Common myeloid progenitor, CD34-positive (primary cell): ENCODE measurements around the gene PPP1R37.

Source experiments
- CTCF ChIA-PET: fragments of 350-600 bp; sonication (Branson Sonifier 250); formaldehyde crosslinking; loops from one replicate; lab custom pipeline; 2021; ENCODE audit warnings: antibody characterized with exemption; lab: Charles Lee
- POLR2A ChIA-PET: fragments of 350-600 bp; sonication (Branson Sonifier 250); formaldehyde crosslinking; loops from one replicate; lab custom pipeline; 2021; ENCODE audit warnings: antibody characterized with exemption; lab: Charles Lee
- DNase-seq, 3 donors: peaks; one replicate each; pipeline versions ENCODE4 v3.0.0 to v3.0.0-alpha.2; 2013
- H3K27ac ChIP-seq, 2 experiments: 1 replicate in 1 of 2; 2 replicates in 1 of 2; pipeline ENCODE4 v1.7.0; 2013; ENCODE audit warnings: inconsistent platforms in 2 of 2, low read length in 2 of 2, mild to moderate bottlenecking in 2 of 2, low read depth in 1 of 2, moderate library complexity in 1 of 2; ENCODE audit not compliant: severe bottlenecking in 2 of 2, insufficient read depth in 1 of 2, poor library complexity in 1 of 2
- H3K27me3 ChIP-seq, 5 experiments: replicated peaks in 2 of 5; 1 replicate in 3 of 5; 2 replicates in 2 of 5; pipeline versions ENCODE4 v1.6.1 to v1.7.0; 2013; ENCODE audit warnings: low read length in 4 of 5, mild to moderate bottlenecking in 2 of 5, moderate library complexity in 2 of 5, inconsistent platforms in 1 of 5; ENCODE audit not compliant: insufficient read depth in 5 of 5, control insufficient read depth in 4 of 5
- H3K36me3 ChIP-seq, 4 experiments: 1 replicate in 2 of 4; 2 replicates in 2 of 4; pipeline versions ENCODE4 v1.6.1 to v1.7.0; 2013; ENCODE audit warnings: low read length in 3 of 4, control low read depth in 1 of 4, mild to moderate bottlenecking in 1 of 4; ENCODE audit not compliant: control insufficient read depth in 4 of 4, insufficient read depth in 4 of 4
- H3K4me1 ChIP-seq, 4 experiments: 1 replicate in 3 of 4; 2 replicates in 1 of 4; pipeline versions ENCODE4 v1.6.1 to v1.7.1; 2013; ENCODE audit warnings: low read length in 3 of 4, mild to moderate bottlenecking in 3 of 4, control low read depth in 1 of 4, inconsistent platforms in 1 of 4, moderate library complexity in 1 of 4; ENCODE audit not compliant: control insufficient read depth in 4 of 4, insufficient read depth in 4 of 4; ENCODE audit errors: control extremely low read depth in 1 of 4
- H3K4me3 ChIP-seq, 7 experiments: 1 replicate in 4 of 7; 2 replicates in 3 of 7; pipeline versions ENCODE4 v1.5.1 to v1.7.0; 2013; ENCODE audit warnings: mild to moderate bottlenecking in 7 of 7, low read length in 6 of 7, moderate library complexity in 6 of 7, inconsistent platforms in 2 of 7, low read depth in 2 of 7, control low read depth in 1 of 7; ENCODE audit not compliant: insufficient read depth in 4 of 7, control insufficient read depth in 1 of 7; ENCODE audit errors: extremely low read depth in 1 of 7
- H3K9me3 ChIP-seq, 5 experiments: 1 replicate in 4 of 5; 2 replicates in 1 of 5; pipeline versions ENCODE4 v1.6.1 to v1.7.1; 2013; ENCODE audit warnings: low read length in 4 of 5, mild to moderate bottlenecking in 2 of 5, inconsistent platforms in 1 of 5, low read depth in 1 of 5, moderate library complexity in 1 of 5; ENCODE audit not compliant: control insufficient read depth in 4 of 5, insufficient read depth in 2 of 5; ENCODE audit errors: control extremely low read depth in 1 of 5
- WGBS: methylation state at CpG from one replicate; pipeline ENCODE4 v1.1.5; 2013; ENCODE audit not compliant: insufficient coverage; 5-methylcytosine and 5-hydroxymethylcytosine counted together

The PPP1R37 gene

GRCh38 chr19:45095496-45096413, 2.8 kb downstream of the PPP1R37 start:
- Histone ChIP-seq H3K27me3 (no peaks in the 10 kb centered on the region), H3K4me1 (peaks cover 4 to 38% (median 24%) of the 10 kb centered on the region in 4 experiments), H3K36me3 (peaks cover 0 to 30% (median 5%) of the 10 kb centered on the region in 4 experiments), H3K9me3 (no peaks in the 10 kb centered on the region), H3K27ac (no peak overlapping the region), H3K4me3 (no peak overlapping the region)
- CTCF ChIA-PET = no interaction called here
- DNase-seq = no peak
- POLR2A ChIA-PET = no interaction called here
- 98% methylated on average over 14 of the region's 14 CpGs for WGBS

GRCh38 chr19:45096700-45097099, 3.7 kb downstream of the PPP1R37 start:
- DNase-seq = no peak
- H3K4me3 ChIP-seq = no peak overlapping the region
- no peaks in the 10 kb centered on the region for H3K27me3 ChIP-seq
- H3K27ac ChIP-seq = peak overlapping the region in 1 of 2 experiments; percentile 47
- POLR2A ChIA-PET = no interaction called here
- peaks cover 4 to 31% (median 20%) of the 10 kb centered on the region in 4 experiments for H3K4me1 ChIP-seq
- CTCF ChIA-PET = interaction anchor here (0.9 kb wide), 1 partner anchor 30 kb away, joined by 4 read pairs; no protein-coding TSS in a partner anchor
- WGBS = 95% methylated on average over 7 of the region's 7 CpGs
- no peaks in the 10 kb centered on the region for H3K9me3 ChIP-seq
- H3K36me3 ChIP-seq = peaks cover 0 to 28% (median 4%) of the 10 kb centered on the region in 4 experiments

- Histone ChIP-seq H3K4me3 (no peak overlapping the region), H3K9me3 (no peaks in the 10 kb centered on the region), H3K36me3 (peaks cover 0 to 28% (median 4%) of the 10 kb centered on the region in 4 experiments), H3K4me1 (peaks cover 4 to 29% (median 15%) of the 10 kb centered on the region in 4 experiments), H3K27me3 (no peaks in the 10 kb centered on the region), H3K27ac (peak overlapping the region in 1 of 2 experiments; percentile 47)
- WGBS = 98% methylated on average over 5 of the region's 7 CpGs
- DNase-seq = no peak
- ChIA-PET CTCF (interaction anchor here (0.9 to 2.4 kb wide), 2 partner anchors 16 to 29 kb away, joined by 4 to 9 read pairs; no protein-coding TSS in a partner anchor), POLR2A (no interaction called here)
Measured at GRCh38 chr19:45097450-45097775, 4.4 kb downstream of the PPP1R37 start.

GRCh38 chr19:45097776-45098520, 5.0 kb downstream of the PPP1R37 start:
- 96% methylated on average over 14 of the region's 16 CpGs for WGBS
- Histone ChIP-seq H3K27me3 (no peaks in the 10 kb centered on the region), H3K27ac (peak overlapping the region in 1 of 2 experiments; percentile 47), H3K4me3 (no peak overlapping the region), H3K4me1 (peaks cover 4 to 32% (median 20%) of the 10 kb centered on the region in 4 experiments), H3K36me3 (peaks cover 0 to 30% (median 4%) of the 10 kb centered on the region in 4 experiments), H3K9me3 (no peaks in the 10 kb centered on the region)
- no peak for DNase-seq
- POLR2A ChIA-PET = no interaction called here
- CTCF ChIA-PET = interaction anchor here (2.4 kb wide), 1 partner anchor 15 kb away, joined by 9 read pairs; no protein-coding TSS in a partner anchor

- WGBS = 90% methylated on average over 12 of the region's 15 CpGs
- no peak overlapping the region for H3K4me3 ChIP-seq
- ChIA-PET CTCF (interaction anchor here (1.0 to 2.4 kb wide), 2 partner anchors 14 to 33 kb away, joined by 4 to 9 read pairs; no protein-coding TSS in a partner anchor), POLR2A (no interaction called here)
- H3K27ac ChIP-seq = no peak overlapping the region
- H3K4me1 ChIP-seq = peaks cover 1 to 36% (median 22%) of the 10 kb centered on the region in 4 experiments
- H3K36me3 ChIP-seq = peaks cover 0 to 30% (median 4%) of the 10 kb centered on the region in 4 experiments
- H3K9me3 ChIP-seq = no peaks in the 10 kb centered on the region
- no peaks in the 10 kb centered on the region for H3K27me3 ChIP-seq
- no peak for DNase-seq
Measured at GRCh38 chr19:45098521-45099466, 5.8 kb downstream of the PPP1R37 start.

GRCh38 chr19:45099467-45100191, 6.7 kb downstream of the PPP1R37 start:
- ChIA-PET POLR2A (no interaction called here), CTCF (interaction anchor here (0.5 to 2.4 kb wide), 5 partner anchors 13 to 36 kb away, joined by 3 to 9 read pairs (median 4); no protein-coding TSS in a partner anchor)
- 95% methylated on average over 25 of the region's 25 CpGs for WGBS
- Histone ChIP-seq H3K4me1 (peaks cover 0 to 36% (median 22%) of the 10 kb centered on the region in 4 experiments), H3K9me3 (no peaks in the 10 kb centered on the region), H3K36me3 (peaks cover 0 to 30% (median 4%) of the 10 kb centered on the region in 4 experiments), H3K27me3 (no peaks in the 10 kb centered on the region), H3K4me3 (no peak overlapping the region), H3K27ac (no peak overlapping the region)
- no peak for DNase-seq
